HG03025 (cell line): Measurements from ENCODE around the gene ALCAM.

Experiments used
- ATAC-seq: cut with Tn5 transposase; IDR thresholded peaks from one replicate; pipeline ENCODE4 v1.9.1; 2021; ENCODE audit warnings: mild to moderate bottlenecking, moderate library complexity; ENCODE audit not compliant: unreplicated experiment, low FRiP score

The ALCAM gene

GRCh38 chr3:105466495-105467404 is 100.0 kb downstream of the ALCAM start:
- no peak for ATAC-seq

- ATAC-seq, result no peak
These were observed 104.1 kb downstream of the ALCAM start for GRCh38 chr3:105470851-105471250.

- ATAC-seq, result no peak
These were observed 107.0 kb downstream of the ALCAM start for GRCh38 chr3:105473521-105474223.

- no peak for ATAC-seq
These were observed 114.1 kb downstream of the ALCAM start for GRCh38 chr3:105480768-105481167.

GRCh38 chr3:105483476-105483875 is 116.8 kb downstream of the ALCAM start:
- ATAC-seq, result no peak

- ATAC-seq, result no peak
These were observed 123.3 kb downstream of the ALCAM start for GRCh38 chr3:105490045-105490444.

GRCh38 chr3:105493305-105493892 is 126.7 kb downstream of the ALCAM start:
- ATAC-seq, result no peak

DNA sequence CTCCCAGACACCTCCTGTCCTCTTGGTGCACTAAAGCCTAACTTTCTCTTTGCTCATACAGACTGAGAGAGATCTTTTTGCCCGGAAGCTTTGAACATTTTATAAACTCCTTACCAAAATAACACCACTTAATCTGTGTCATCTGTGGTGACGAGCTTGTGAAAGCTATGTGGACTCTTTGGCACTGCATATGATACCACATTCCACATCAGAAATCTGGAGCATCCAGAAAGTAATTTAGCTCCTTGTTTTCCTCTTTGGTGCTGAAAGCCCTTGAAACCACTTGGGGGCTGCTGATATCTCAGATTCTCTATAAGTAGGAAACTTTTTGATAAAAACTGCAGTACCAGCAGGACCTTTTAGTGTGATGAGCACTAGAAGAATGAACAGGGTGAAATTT is 128.3 kb downstream of the ALCAM start:
- ATAC-seq, result no peak

DNA sequence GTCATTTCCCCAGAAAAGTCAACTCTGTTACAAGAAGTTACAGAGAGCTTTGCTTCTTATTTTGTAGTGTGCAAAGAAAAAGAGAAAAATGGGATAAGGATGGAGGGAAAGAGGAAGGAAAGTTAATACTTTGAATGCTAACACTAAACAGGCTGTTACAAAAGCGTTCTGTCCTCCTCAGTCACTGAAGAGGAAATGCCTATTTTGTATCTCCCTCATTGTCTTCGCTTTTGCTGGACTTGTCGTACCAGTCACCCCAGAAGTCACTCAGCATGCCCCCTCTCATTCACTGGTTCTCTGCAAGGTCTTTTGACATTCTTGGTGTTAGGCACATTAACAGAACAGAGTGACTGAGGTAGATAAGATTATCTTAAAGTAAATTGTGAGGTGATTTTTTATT is 129.6 kb downstream of the ALCAM start:
- no peak for ATAC-seq

- no peak for ATAC-seq
These were observed 130.7 kb downstream of the ALCAM start for GRCh38 chr3:105497386-105497785.

- ATAC-seq, result no peak
These were observed 133.3 kb downstream of the ALCAM start for GRCh38 chr3:105499961-105500360.

DNA sequence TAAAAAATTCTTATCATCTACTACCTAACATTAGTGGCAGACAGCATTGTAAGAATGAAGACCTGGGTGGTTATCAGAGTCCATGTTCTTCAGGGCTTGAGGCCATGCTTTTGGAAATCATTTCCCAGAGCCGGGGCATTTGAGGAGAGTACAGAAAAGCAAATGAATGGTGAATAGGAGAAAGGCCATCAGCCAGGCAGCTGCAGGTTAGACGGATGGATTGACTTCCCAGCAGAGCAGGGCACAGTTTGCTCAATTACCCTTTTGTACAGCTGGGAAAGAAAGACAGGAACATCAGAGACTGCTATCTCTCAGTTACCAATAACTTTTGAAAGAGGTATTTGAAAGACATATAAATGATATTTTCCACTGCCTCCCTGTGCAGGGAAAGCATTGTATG is 135.6 kb downstream of the ALCAM start:
- no peak for ATAC-seq

DNA sequence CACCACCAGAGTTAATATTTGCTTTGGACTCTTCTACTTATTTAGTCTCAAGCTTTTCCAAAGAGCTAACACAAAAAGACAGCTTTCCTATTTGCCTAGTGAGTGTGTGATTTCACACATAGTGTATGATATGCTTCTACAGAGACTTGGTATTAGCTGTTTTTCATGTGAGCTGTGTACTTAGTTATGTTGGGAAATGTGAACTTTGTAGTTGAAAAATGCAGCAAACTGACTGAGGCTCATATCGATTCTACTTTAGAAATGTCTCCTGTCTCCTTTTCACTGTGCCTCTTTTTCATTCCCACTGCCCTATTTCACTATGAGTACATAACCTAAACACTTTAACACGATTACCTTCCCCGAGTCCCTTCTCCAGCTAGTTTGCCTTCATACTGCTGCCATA is 136.5 kb downstream of the ALCAM start:
- no peak for ATAC-seq

DNA sequence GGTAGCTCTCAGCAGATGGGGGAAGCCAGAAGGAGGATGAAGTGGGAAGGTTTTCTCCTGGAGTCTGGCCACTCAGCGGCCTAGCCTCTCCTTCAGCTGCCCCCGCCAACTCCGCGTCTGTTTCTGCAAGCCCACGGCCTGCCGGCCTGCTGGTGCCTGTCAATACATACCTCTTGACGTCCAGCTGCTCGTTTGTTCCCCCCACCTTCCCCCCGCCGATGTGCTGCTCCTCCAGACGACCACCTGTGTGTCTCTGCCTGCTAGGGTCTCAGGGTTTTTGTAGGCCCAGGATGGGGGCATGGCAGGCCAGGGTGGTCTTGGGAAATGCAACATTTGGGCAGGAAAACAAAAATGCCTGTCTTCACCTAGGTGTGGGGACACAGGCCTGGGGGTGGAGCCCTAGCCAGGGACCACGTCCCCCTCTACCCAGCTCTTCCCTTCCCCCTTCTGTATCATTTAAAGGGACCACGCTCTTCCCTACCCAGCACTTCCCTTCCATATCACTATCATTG is 137.8 kb downstream of the ALCAM start:
- no peak for ATAC-seq

GRCh38 chr3:105505170-105505569 is 138.5 kb downstream of the ALCAM start:
- ATAC-seq, result no peak

DNA sequence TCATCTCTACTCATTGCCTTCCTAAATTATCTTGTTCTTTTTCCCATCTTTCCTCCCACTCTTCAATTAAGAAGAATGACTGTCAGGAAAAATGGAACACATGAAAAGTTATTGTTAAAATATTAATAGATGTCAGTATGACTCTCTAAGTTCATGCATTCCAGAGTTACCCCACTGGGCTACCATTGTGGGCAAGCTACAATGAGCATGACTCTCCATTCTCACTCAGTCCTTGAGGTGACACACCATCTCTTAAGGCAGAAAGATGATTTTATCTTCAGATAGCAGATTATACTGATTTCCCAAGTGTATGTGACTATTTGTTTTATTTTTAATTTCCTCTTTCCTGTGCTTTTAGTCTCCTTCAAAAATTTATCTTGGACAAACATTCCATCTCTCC is 144.3 kb downstream of the ALCAM start:
- ATAC-seq, result no peak

DNA sequence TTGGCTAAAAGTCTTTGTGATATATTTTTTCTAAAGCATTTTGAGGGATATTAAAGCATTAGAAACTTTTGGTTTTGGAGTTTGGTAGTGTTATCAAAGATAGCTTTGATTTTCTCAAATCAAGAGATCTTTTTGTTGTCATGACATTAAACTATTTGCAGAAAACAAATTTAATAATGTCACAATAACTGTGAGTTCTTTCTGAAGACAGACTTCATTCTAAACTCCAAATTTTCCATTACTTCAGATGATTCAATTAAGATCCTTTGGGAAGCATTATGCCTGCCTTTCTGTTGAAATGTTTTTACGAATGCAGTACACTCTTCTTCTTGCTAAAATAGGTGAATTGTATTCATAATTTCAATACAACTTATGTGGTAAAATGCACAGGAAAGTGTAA is 145.4 kb downstream of the ALCAM start:
- ATAC-seq, result no peak

DNA sequence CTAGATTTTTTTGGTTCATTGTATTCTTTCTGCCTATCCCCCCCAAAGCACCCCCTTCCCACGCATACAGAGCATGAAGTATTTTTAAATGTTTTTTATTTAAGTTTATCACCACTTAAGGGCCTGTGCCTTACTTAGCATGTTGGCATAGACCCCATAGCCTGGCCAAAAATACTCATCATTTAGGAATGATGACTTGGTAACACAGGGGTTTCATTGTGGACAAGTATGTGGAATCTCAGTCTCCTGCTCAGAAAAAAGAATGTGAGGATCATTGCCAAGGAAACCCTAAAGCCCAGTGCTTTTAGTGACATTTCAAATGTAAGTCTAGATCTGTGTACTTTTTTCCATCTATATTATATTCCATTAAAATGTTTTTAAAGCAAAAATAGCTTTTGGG is 146.3 kb downstream of the ALCAM start:
- no peak for ATAC-seq

GRCh38 chr3:105513886-105514285 is 147.2 kb downstream of the ALCAM start:
- no peak for ATAC-seq

- no peak for ATAC-seq
These were observed 148.7 kb downstream of the ALCAM start for GRCh38 chr3:105515372-105515771.

- no peak for ATAC-seq
These were observed 150.3 kb downstream of the ALCAM start for GRCh38 chr3:105516972-105517371.
